NK-92 (cell line): ENCODE measurements around the gene STAU1.

Experiments
- DNase-seq: peaks from one replicate; lab custom pipeline; 2025; ENCODE audit not compliant: unreplicated experiment; lab: John Stamatoyannopoulos, UW

STAU1 gene

DNA sequence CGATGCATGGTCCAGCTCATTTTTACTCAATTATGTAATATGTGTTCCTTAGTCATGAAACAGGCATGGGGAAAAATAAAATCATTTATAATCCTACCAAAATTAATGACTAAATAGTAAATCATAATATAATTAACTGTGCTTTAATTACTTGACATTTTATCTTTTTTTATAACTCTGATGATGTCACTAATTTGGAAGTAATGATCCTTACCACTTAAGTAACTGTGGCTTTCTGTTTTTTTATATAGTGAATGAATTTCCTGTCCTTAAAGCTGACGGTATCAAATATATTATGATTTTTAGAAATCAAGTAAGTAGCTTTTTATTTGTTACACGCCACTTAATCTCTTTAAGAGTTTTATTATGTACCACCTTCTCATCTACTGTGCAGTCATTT is 109.8 kb downstream of the STAU1 start:
- DNase-seq = no peak

DNA sequence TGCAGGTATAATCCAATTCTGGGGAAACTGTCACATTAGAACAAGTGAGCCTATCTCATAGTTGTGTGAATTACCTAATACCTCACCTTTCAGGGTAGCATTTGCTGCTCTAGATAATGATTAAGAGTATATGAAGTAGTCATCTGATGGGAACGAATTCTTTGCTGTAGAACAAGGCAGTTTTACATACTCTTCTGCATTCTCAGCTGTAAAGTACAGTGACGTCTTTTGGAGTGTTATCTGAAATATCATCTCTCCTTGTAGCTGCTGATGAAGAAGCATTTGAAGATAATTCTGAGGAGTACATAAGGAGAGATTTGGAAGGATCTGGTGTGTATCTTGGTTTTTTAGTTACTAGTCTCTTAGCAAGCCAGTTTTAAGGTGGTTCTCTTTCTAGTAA is 113.6 kb downstream of the STAU1 start:
- no peak for DNase-seq
